Epithelial cell of esophagus (primary cell): ENCODE results near the gene LRRC8B.
"Not testable (repeated sequence)": the region's sequence is repeated elsewhere in the genome, so short reads cannot be mapped to it uniquely, and the experiment has no call there.

ENCODE experiments used
- DNase-seq: peaks from one replicate; pipeline ENCODE4 v3.0.0; 2010; ENCODE audit warnings: low read depth
- H3K4me3 ChIP-seq: 2 replicates; pipeline ENCODE4 v1.5.1; 2011; ENCODE audit warnings: mild to moderate bottlenecking, low read length, control low read depth
- CTCF ChIP-seq: IDR thresholded peaks from 2 replicates; pipeline ENCODE4 v1.5.1; 2011; ENCODE audit warnings: low read depth, mild to moderate bottlenecking, low read length, control low read depth, inconsistent platforms; ENCODE audit not compliant: insufficient read depth; ENCODE audit errors: missing control alignments

LRRC8B gene

GRCh38 chr1:89627596-89627962 is 103.0 kb downstream of the LRRC8B start:
- no peak for TF ChIP-seq CTCF
- H3K4me3 ChIP-seq = no peak overlapping the region
- DNase-seq = no peak

DNA sequence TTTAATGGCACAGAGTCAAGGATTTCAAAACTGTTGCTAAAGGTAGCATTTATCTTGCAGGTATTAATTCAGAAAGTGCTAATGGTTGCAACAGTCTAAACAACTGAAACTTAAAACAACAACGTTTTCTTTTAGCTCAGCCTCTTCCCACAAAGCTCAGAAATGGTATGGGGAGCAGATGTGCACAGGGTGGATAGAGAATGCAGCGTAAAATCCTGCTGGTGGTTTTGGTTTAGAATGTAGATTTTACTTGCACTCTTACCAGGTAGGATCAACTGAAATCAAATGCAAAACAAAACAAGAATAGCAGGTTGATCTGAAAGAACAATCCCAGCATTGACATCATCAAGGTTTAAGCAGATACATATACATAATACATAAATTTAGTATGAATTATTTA is 104.5 kb downstream of the LRRC8B start:
- DNase-seq = no peak
- no peak for TF ChIP-seq CTCF
- H3K4me3 ChIP-seq = no peak overlapping the region

DNA sequence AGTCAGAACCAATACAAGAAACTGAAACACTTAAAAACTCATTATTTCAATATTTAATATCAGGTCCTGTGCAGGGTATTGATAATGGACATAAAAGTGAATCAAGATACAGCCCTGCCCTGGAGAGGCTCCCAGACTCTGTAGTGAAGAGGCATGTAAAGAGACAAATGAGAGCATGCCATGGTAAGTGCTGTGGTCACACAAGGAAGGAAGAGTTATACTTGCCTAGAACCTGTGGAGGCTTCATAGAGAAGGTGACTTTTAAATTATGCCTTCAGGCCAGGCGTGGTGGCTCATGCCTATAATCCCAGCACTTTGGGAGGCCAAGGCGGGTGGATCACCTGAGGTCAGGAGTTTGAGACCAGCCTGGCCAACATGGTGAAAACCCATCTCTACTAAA is 105.0 kb downstream of the LRRC8B start:
- DNase-seq, H3K4me3 ChIP-seq: not testable (repeated sequence)

GRCh38 chr1:89630048-89630447 is 105.4 kb downstream of the LRRC8B start:
- no peak for DNase-seq
- no peak overlapping the region for H3K4me3 ChIP-seq
- no peak for TF ChIP-seq CTCF

GRCh38 chr1:89631816-89632656 is 107.4 kb downstream of the LRRC8B start:
- peak overlapping the region; percentile 76 for H3K4me3 ChIP-seq
- TF ChIP-seq CTCF = no peak
- DNase-seq = no peak

- peak; percentile 80 for DNase-seq
- H3K4me3 ChIP-seq = peak within 1 kb of the TSS; percentile 76
- no peak for TF ChIP-seq CTCF
These were observed 108.1 kb downstream of the LRRC8B start, which contains the start of gene LRRC8C for GRCh38 chr1:89632657-89633247. Gene LRRC8C, plus strand, starts transcription at chr1:89633120. Its CDS starts 53,354 bp downstream, at chr1:89686474.

DNA sequence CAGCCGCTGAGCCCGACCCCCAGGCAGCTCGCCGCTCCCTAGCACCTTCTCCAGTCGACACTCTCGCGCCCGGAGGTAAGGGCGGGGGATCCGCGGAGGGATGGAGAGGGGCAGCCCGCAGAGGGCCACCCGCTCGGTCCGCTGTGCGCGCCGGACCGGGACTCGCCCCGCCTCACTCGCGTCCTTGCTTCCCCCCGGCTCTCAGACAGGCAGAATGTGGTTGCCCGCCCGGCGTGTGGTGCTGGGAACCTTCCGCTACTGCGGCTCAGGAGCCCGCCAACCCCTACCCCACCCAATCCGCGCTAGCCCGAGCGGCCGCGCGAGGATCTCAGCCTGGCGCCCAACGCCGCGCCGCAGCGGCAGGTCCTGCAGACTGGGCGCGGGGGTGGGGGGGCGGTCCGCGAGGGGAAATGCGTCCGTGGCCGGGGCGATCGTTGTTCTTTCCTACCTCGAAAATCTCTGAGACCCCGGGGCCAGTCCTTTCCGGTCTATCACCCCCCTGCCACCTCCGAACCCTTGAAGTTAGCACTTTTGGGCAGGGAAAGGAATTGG is 108.7 kb downstream of the LRRC8B start:
- DNase-seq = peak; percentile 57
- no peak for TF ChIP-seq CTCF

More for the DNA sequence above, 108.7 kb downstream of the LRRC8B start:
- H3K4me3 ChIP-seq = peak overlapping the region; percentile 76
